Calu3 (cell line): ENCODE results near the gene CDH22. TPM values are rescaled to one million over a fixed set of nuclear protein-coding genes. Genes with fewer than 3 reads are reported as not detected.

Experiments
- BruUV-seq: library from RNA; stranded (reverse); fragments of 400-500 nt; replicated peaks from 2 replicates; lab custom pipeline; 2021; lab: Mats Ljungman, UMichigan
- CTCF ChIA-PET: fragments of 300-600 bp; sonication (Branson Sonifier 250); formaldehyde crosslinking; loops from one replicate; lab custom pipeline; 2022; ENCODE audit warnings: antibody characterized with exemption; lab: Charles Lee
- DNase-seq: peaks from one replicate; pipeline ENCODE4 v3.0.0; 2022
- H3K27ac Mint-ChIP-seq: one replicate; pipeline ENCODE4 v1.8.0; 2022; ENCODE audit warnings: mixed read lengths; ENCODE audit not compliant: unreplicated experiment
- H3K27me3 Mint-ChIP-seq: one replicate; pipeline ENCODE4 v1.8.0; 2022; ENCODE audit warnings: mixed read lengths; ENCODE audit not compliant: unreplicated experiment
- H3K36me3 Mint-ChIP-seq: one replicate; pipeline ENCODE4 v1.8.0; 2022; ENCODE audit warnings: mild to moderate bottlenecking, moderate library complexity, mixed read lengths; ENCODE audit not compliant: insufficient read depth, unreplicated experiment
- H3K4me1 Mint-ChIP-seq: one replicate; pipeline ENCODE4 v1.8.0; 2022; ENCODE audit warnings: mild to moderate bottlenecking, low read depth, mixed read lengths; ENCODE audit not compliant: unreplicated experiment
- H3K4me3 Mint-ChIP-seq: one replicate; pipeline ENCODE4 v1.8.0; 2022; ENCODE audit warnings: mild to moderate bottlenecking, low read depth, moderate library complexity, mixed read lengths; ENCODE audit not compliant: unreplicated experiment
- H3K9me3 Mint-ChIP-seq: one replicate; pipeline ENCODE4 v1.8.0; 2022; ENCODE audit warnings: low read depth, mixed read lengths; ENCODE audit not compliant: unreplicated experiment
- intact Hi-C: fragments of 100-400 bp; cut with micrococcal nuclease; formaldehyde crosslinking; loops from one replicate; pipeline ENCODE4 v1.10.0; 2022; ENCODE audit not compliant: unreplicated experiment
- total RNA-seq: library from RNA; stranded (reverse); gene quantifications from 2 replicates; pipeline ENCODE4 v1.2.3, GENCODE V29; 2022
- TF ChIP-seq, protein P1 (sequence below): fragments of 200-600 bp; IDR thresholded peaks from one replicate; pipeline ENCODE4 v1.8.0; 2022; ENCODE audit warnings: antibody characterized with exemption; ENCODE audit not compliant: unreplicated experiment

CDH22 gene
- total RNA-seq, 1 experiment from 2014 or later, result not detected

GRCh38 chr20:46237227-46237626 is 71.1 kb downstream of the CDH22 start:
- no peak for DNase-seq
- intact Hi-C loops, result no loop called here
- Mint-ChIP-seq H3K36me3 (no peaks in the 10 kb centered on the region), H3K4me3 (no peak overlapping the region), H3K9me3 (no peaks in the 10 kb centered on the region), H3K4me1 (no peaks in the 10 kb centered on the region), H3K27me3 (peaks cover 43% of the 10 kb centered on the region), H3K27ac (no peak overlapping the region)
- CTCF ChIA-PET, result no interaction called here
- BruUV-seq, result no TSS peak
- TF ChIP-seq, protein P1, sequence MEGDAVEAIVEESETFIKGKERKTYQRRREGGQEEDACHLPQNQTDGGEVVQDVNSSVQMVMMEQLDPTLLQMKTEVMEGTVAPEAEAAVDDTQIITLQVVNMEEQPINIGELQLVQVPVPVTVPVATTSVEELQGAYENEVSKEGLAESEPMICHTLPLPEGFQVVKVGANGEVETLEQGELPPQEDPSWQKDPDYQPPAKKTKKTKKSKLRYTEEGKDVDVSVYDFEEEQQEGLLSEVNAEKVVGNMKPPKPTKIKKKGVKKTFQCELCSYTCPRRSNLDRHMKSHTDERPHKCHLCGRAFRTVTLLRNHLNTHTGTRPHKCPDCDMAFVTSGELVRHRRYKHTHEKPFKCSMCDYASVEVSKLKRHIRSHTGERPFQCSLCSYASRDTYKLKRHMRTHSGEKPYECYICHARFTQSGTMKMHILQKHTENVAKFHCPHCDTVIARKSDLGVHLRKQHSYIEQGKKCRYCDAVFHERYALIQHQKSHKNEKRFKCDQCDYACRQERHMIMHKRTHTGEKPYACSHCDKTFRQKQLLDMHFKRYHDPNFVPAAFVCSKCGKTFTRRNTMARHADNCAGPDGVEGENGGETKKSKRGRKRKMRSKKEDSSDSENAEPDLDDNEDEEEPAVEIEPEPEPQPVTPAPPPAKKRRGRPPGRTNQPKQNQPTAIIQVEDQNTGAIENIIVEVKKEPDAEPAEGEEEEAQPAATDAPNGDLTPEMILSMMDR, result no peak

GRCh38 chr20:46235077-46235476 is 73.2 kb downstream of the CDH22 start:
- BruUV-seq, result no TSS peak
- H3K27me3 Mint-ChIP-seq, result peaks cover 64% of the 10 kb centered on the region
- no peaks in the 10 kb centered on the region for H3K9me3 Mint-ChIP-seq
- TF ChIP-seq, protein P1, result no peak
- no peak overlapping the region for H3K4me3 Mint-ChIP-seq
- H3K4me1 Mint-ChIP-seq, result no peaks in the 10 kb centered on the region
- CTCF ChIA-PET, result no interaction called here
- no peak overlapping the region for H3K27ac Mint-ChIP-seq
- intact Hi-C loops, result no loop called here
- H3K36me3 Mint-ChIP-seq, result no peaks in the 10 kb centered on the region
- no peak for DNase-seq

- H3K4me3 Mint-ChIP-seq, result no peak overlapping the region
- H3K27ac Mint-ChIP-seq, result no peak overlapping the region
- peaks cover 72% of the 10 kb centered on the region for H3K27me3 Mint-ChIP-seq
- intact Hi-C loops, result no loop called here
- BruUV-seq, result no TSS peak
- CTCF ChIA-PET, result no interaction called here
- DNase-seq, result no peak
- no peaks in the 10 kb centered on the region for H3K4me1 Mint-ChIP-seq
- no peaks in the 10 kb centered on the region for H3K36me3 Mint-ChIP-seq
- TF ChIP-seq, protein P1, result no peak
- no peaks in the 10 kb centered on the region for H3K9me3 Mint-ChIP-seq
These were observed 74.6 kb downstream of the CDH22 start for GRCh38 chr20:46233701-46234100.

- no peak overlapping the region for H3K4me3 Mint-ChIP-seq
- peaks cover 80% of the 10 kb centered on the region for H3K27me3 Mint-ChIP-seq
- TF ChIP-seq, protein P1, result no peak
- no TSS peak for BruUV-seq
- H3K4me1 Mint-ChIP-seq, result no peaks in the 10 kb centered on the region
- DNase-seq, result no peak
- no peak overlapping the region for H3K27ac Mint-ChIP-seq
- intact Hi-C loops, result no loop called here
- CTCF ChIA-PET, result interaction anchor here (2.0 kb wide), 1 partner anchor 8 kb away, joined by 4 read pairs; no protein-coding TSS in a partner anchor
- no peaks in the 10 kb centered on the region for H3K9me3 Mint-ChIP-seq
- no peaks in the 10 kb centered on the region for H3K36me3 Mint-ChIP-seq
These were observed 75.8 kb downstream of the CDH22 start for GRCh38 chr20:46232539-46232938.
